Stomach (tissue), 9 donors: ENCODE measurements around the gene CDK12. TPM values are rescaled to one million over a fixed set of nuclear protein-coding genes. Genes with fewer than 3 reads are reported as not detected.

Source experiments
- DNase-seq, 2 donors: peaks; one replicate each; pipeline versions ENCODE4 v3.0.0 to v3.0.0-alpha.2; 2013 to 2019
- H3K27ac ChIP-seq, 5 donors: fragments of 200-600 bp in 4 of 5; sonication (generic) in 4 of 5; one replicate each; pipeline ENCODE4 v1.5.1; 2013 to 2019; ENCODE audit warnings: mild to moderate bottlenecking in 1 of 5, moderate library complexity in 1 of 5
- H3K27me3 ChIP-seq, 3 donors: fragments of 200-600 bp; sonication (generic); one replicate each; pipeline ENCODE4 v1.5.1; 2017 to 2019; ENCODE audit warnings: mixed run types in 1 of 3
- H3K36me3 ChIP-seq, 4 donors: fragments of 200-600 bp; sonication (generic); 1 replicate in 3 of 4; 2 replicates in 1 of 4; pipeline ENCODE4 v1.5.1; 2016 to 2019
- H3K4me1 ChIP-seq, 4 donors: fragments of 200-600 bp; sonication (generic); one replicate each; pipeline ENCODE4 v1.5.1; 2016 to 2019
- H3K4me3 ChIP-seq, 4 donors: fragments of 200-600 bp; sonication (generic) in 3 of 4; one replicate each; pipeline ENCODE4 v1.5.1; 2016 to 2019; ENCODE audit warnings: mild to moderate bottlenecking in 1 of 4
- H3K9me3 ChIP-seq, 4 donors: fragments of 200-600 bp; sonication (generic); one replicate each; pipeline ENCODE4 v1.5.1; 2016 to 2019
- CTCF ChIP-seq, 7 experiments: fragments of 450-650 bp in 4 of 7; fragments of 200-600 bp in 3 of 7; sonication (generic) in 3 of 7; IDR thresholded peaks; one replicate each; pipeline ENCODE4 v1.5.1; 2016 to 2019; ENCODE audit warnings: antibody characterized with exemption in 7 of 7, control low read depth in 2 of 7, mild to moderate bottlenecking in 1 of 7
- EP300 ChIP-seq: sonication (generic); formaldehyde crosslinking; IDR thresholded peaks from one replicate; pipeline ENCODE4 v1.6.1; 2017; ENCODE audit warnings: antibody characterized with exemption
- POLR2A ChIP-seq, 4 donors: fragments of 450-650 bp; IDR thresholded peaks; one replicate each; pipeline ENCODE4 v1.6.1; 2016; ENCODE audit warnings: antibody characterized with exemption in 4 of 4, control low read depth in 2 of 4, mild to moderate bottlenecking in 1 of 4, moderate library complexity in 1 of 4
- POLR2AphosphoS5 ChIP-seq, 3 donors: sonication (generic); formaldehyde crosslinking; IDR thresholded peaks; one replicate each; pipeline ENCODE4 v1.6.1; 2016; ENCODE audit warnings: antibody characterized with exemption in 3 of 3
- WGBS, 5 donors: extraction: QIAGEN DNeasy Blood & Tissue Kit in 3 of 5; methylation state at CpG; one replicate each; pipeline versions ENCODE4 v1.1.5 to v1.1.7; 2013 to 2018; 5-methylcytosine and 5-hydroxymethylcytosine counted together
- intact Hi-C: fragments of 100-400 bp; cut with DNase I; formaldehyde crosslinking; loops from one replicate; pipeline ENCODE4 v1.15.1; 2023; ENCODE audit warnings: low total_unique reads
- polyA plus RNA-seq, 3 donors: library from polyadenylated mRNA; stranded (reverse); fragments of 200-250 nt; gene quantifications; one replicate each; pipeline ENCODE4 v1.2.3, GENCODE V29; 2013
- total RNA-seq, 5 donors: library from RNA; depleted of rRNA; stranded (reverse); fragments of >200 nt; gene quantifications; one replicate each; pipeline versions ENCODE4 v1.1.0 to v1.2.3, GENCODE V29; 2014 to 2016
- donor health status: healthy with polysubstance abuse.
- donor health status: Bipolar disorder and iron deficiency.
- donor health status: healthy.

CDK12 gene
- total and polyA plus RNA-seq, 8 donors: 5.1 to 66.5 (median 33.5) TPM

- no peaks in the 10 kb centered on the region for H3K9me3 ChIP-seq
- no peak overlapping the region for H3K4me3 ChIP-seq
- TF ChIP-seq POLR2A (IDR thresholded peaks at IDR 0.05): no peak
- no peak for TF ChIP-seq CTCF (IDR thresholded peaks at IDR 0.05)
- no peak for TF ChIP-seq EP300
- no peak for TF ChIP-seq POLR2AphosphoS5 (IDR thresholded peaks at IDR 0.05)
- intact Hi-C loops: loop anchor here (5.0 kb wide), 1 partner anchor 69 kb away; no protein-coding TSS in a partner anchor
- peak in 1 of 2 donors; percentile 58 for DNase-seq
- WGBS, 5 donors: 65 to 84% (median 77%) methylated on average over 7 of the region's 7 CpGs
- no peaks in the 10 kb centered on the region for H3K27me3 ChIP-seq
- H3K36me3 ChIP-seq: peaks cover 14 to 93% (median 83%) of the 10 kb centered on the region in 4 donors
- H3K27ac ChIP-seq: no peak overlapping the region
- peaks cover 0 to 18% (median 6%) of the 10 kb centered on the region in 4 donors for H3K4me1 ChIP-seq
Measured at GRCh38 chr17:39548494-39549225, 87.4 kb downstream of the CDK12 start.

- H3K4me3 ChIP-seq: no peak overlapping the region
- H3K4me1 ChIP-seq: peaks cover 0 to 18% (median 6%) of the 10 kb centered on the region in 4 donors
- intact Hi-C loops: loop anchor here (5.0 kb wide), 1 partner anchor 67 kb away; no protein-coding TSS in a partner anchor
- no peaks in the 10 kb centered on the region for H3K9me3 ChIP-seq
- 80 to 89% (median 86%) methylated on average over 6 of the region's 6 CpGs for WGBS, 5 donors
- TF ChIP-seq CTCF (IDR thresholded peaks at IDR 0.05): no peak
- no peak for TF ChIP-seq POLR2AphosphoS5 (IDR thresholded peaks at IDR 0.05)
- TF ChIP-seq POLR2A (IDR thresholded peaks at IDR 0.05): no peak
- TF ChIP-seq EP300: no peak
- H3K27ac ChIP-seq: no peak overlapping the region
- no peaks in the 10 kb centered on the region for H3K27me3 ChIP-seq
- peaks cover 20 to 95% (median 90%) of the 10 kb centered on the region in 4 donors for H3K36me3 ChIP-seq
- DNase-seq: no peak
Measured at GRCh38 chr17:39549747-39550573, 88.7 kb downstream of the CDK12 start.

GRCh38 chr17:39551879-39552278, 90.6 kb downstream of the CDK12 start:
- no peak for DNase-seq
- Histone ChIP-seq H3K9me3 (no peaks in the 10 kb centered on the region), H3K36me3 (peaks cover 22 to 96% (median 90%) of the 10 kb centered on the region in 4 donors), H3K4me3 (no peak overlapping the region), H3K27me3 (no peaks in the 10 kb centered on the region), H3K4me1 (peaks cover 0 to 18% (median 6%) of the 10 kb centered on the region in 4 donors), H3K27ac (no peak overlapping the region)
- TF ChIP-seq CTCF (IDR thresholded peaks at IDR 0.05) (no peak), POLR2A (IDR thresholded peaks at IDR 0.05) (no peak), POLR2AphosphoS5 (IDR thresholded peaks at IDR 0.05) (no peak), EP300 (no peak)
- WGBS, 5 donors: 75 to 92% (median 90%) methylated on average over 1 of the region's 1 CpG
- intact Hi-C loops: no loop called here

GRCh38 chr17:39553341-39553945, 92.2 kb downstream of the CDK12 start:
- H3K27me3 ChIP-seq: no peaks in the 10 kb centered on the region
- intact Hi-C loops: no loop called here
- peaks cover 22 to 97% (median 96%) of the 10 kb centered on the region in 4 donors for H3K36me3 ChIP-seq
- H3K9me3 ChIP-seq: no peaks in the 10 kb centered on the region
- no peak overlapping the region for H3K4me3 ChIP-seq
- TF ChIP-seq POLR2A (IDR thresholded peaks at IDR 0.05): no peak
- TF ChIP-seq CTCF (IDR thresholded peaks at IDR 0.05): no peak
- TF ChIP-seq EP300: no peak
- no peak overlapping the region for H3K27ac ChIP-seq
- H3K4me1 ChIP-seq: peaks cover 0 to 9% (median 4%) of the 10 kb centered on the region in 4 donors
- 41 to 71% (median 71%) methylated on average over 2 of the region's 2 CpGs for WGBS, 5 donors
- DNase-seq: no peak
